ENCODE data around the gene ZIC4. TPM values are rescaled to one million over a fixed set of nuclear protein-coding genes. Genes with fewer than 3 reads are reported as not detected.

Gene ZIC4
- total RNA-seq, 2 donors from 2014 or later: not detected

- H3K27me3 ChIP-seq: peaks cover 29 to 37% of the 10 kb centered on the region in 2 donors
Measured at GRCh38 chr3:147354623-147355022, 51.7 kb downstream of the ZIC4 start.

GRCh38 chr3:147351301-147351700 is 55.0 kb downstream of the ZIC4 start:
- Histone ChIP-seq H3K9me3 (no peaks in the 10 kb centered on the region), H3K4me1 (no peaks in the 10 kb centered on the region), H3K4me3 (no peak overlapping the region), H3K27ac (no peak overlapping the region), H3K36me3 (no peaks in the 10 kb centered on the region), H3K27me3 (peaks cover 10 to 15% of the 10 kb centered on the region in 2 donors)
- TF ChIP-seq CTCF (IDR thresholded peaks at IDR 0.05): no peak
- no peak for DNase-seq (ENCODE audit: low spot score)

More at GRCh38 chr3:147354623-147355022, 51.7 kb downstream of the ZIC4 start:
- Histone ChIP-seq H3K4me1 (no peaks in the 10 kb centered on the region), H3K27ac (no peak overlapping the region), H3K9me3 (no peaks in the 10 kb centered on the region), H3K36me3 (no peaks in the 10 kb centered on the region), H3K4me3 (no peak overlapping the region)
- no peak for DNase-seq (ENCODE audit: low spot score)
- TF ChIP-seq CTCF (IDR thresholded peaks at IDR 0.05): no peak

- DNase-seq (ENCODE audit: low spot score): no peak
- TF ChIP-seq CTCF (IDR thresholded peaks at IDR 0.05): no peak
- Histone ChIP-seq H3K27ac (no peak overlapping the region), H3K27me3 (no peaks in the 10 kb centered on the region), H3K36me3 (no peaks in the 10 kb centered on the region), H3K4me1 (no peaks in the 10 kb centered on the region), H3K9me3 (no peaks in the 10 kb centered on the region), H3K4me3 (no peak overlapping the region)
Measured at GRCh38 chr3:147348976-147349375, 57.4 kb downstream of the ZIC4 start.

GRCh38 chr3:147343926-147344325 is 62.4 kb downstream of the ZIC4 start:
- no peaks in the 10 kb centered on the region for H3K9me3 ChIP-seq
- no peaks in the 10 kb centered on the region for H3K36me3 ChIP-seq
- TF ChIP-seq CTCF (IDR thresholded peaks at IDR 0.05): no peak
- no peak overlapping the region for H3K4me3 ChIP-seq
- H3K27ac ChIP-seq: no peak overlapping the region
- DNase-seq (ENCODE audit: low spot score): no peak
- no peaks in the 10 kb centered on the region for H3K27me3 ChIP-seq
- no peaks in the 10 kb centered on the region for H3K4me1 ChIP-seq

- no peak for DNase-seq (ENCODE audit: low spot score)
- no peaks in the 10 kb centered on the region for H3K36me3 ChIP-seq
- H3K4me1 ChIP-seq: no peaks in the 10 kb centered on the region
- H3K4me3 ChIP-seq: no peak overlapping the region
- no peaks in the 10 kb centered on the region for H3K9me3 ChIP-seq
- H3K27me3 ChIP-seq: no peaks in the 10 kb centered on the region
- no peak for TF ChIP-seq CTCF (IDR thresholded peaks at IDR 0.05)
- H3K27ac ChIP-seq: no peak overlapping the region
Measured at GRCh38 chr3:147341727-147342126, 64.6 kb downstream of the ZIC4 start.

- Histone ChIP-seq H3K4me1 (no peaks in the 10 kb centered on the region), H3K36me3 (no peaks in the 10 kb centered on the region), H3K4me3 (no peak overlapping the region), H3K9me3 (no peaks in the 10 kb centered on the region), H3K27me3 (no peaks in the 10 kb centered on the region), H3K27ac (no peak overlapping the region)
- TF ChIP-seq CTCF (IDR thresholded peaks at IDR 0.05): no peak
- DNase-seq (ENCODE audit: low spot score): no peak
Measured at GRCh38 chr3:147336543-147337278, 69.6 kb downstream of the ZIC4 start.

Measured in right atrium auricular region (tissue), 2 donors.